GM18508 (cell line): ENCODE data around the gene DNAH14.
"Not testable (repeated sequence)": the region's sequence is repeated elsewhere in the genome, so short reads cannot be mapped to it uniquely, and the experiment has no call there.

ENCODE experiments used
- ATAC-seq: cut with Tn5 transposase; IDR thresholded peaks from one replicate; pipeline ENCODE4 v1.9.1; 2021; ENCODE audit warnings: moderate number of reproducible peaks; ENCODE audit not compliant: insufficient read depth, unreplicated experiment

The DNAH14 gene

DNA sequence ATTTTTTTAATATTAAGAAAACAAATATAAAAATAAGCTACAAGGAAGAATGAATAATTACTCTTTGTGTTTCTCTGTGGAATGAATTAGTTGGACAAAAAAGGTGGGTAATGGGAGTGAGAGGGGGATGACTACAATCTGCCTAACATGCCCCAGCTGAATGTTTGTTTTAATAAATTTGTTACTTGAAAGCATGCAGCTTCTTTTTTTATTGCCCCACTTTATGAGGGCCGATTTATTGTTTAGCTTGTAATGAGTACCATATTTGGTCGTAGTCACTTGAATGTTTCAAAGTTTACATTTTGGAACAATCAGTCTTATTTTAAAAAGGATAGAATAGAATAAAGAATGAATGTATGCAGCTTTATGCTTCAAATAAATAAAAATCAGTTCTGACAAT, 301.0 kb downstream of the DNAH14 start:
- ATAC-seq = no peak

DNA sequence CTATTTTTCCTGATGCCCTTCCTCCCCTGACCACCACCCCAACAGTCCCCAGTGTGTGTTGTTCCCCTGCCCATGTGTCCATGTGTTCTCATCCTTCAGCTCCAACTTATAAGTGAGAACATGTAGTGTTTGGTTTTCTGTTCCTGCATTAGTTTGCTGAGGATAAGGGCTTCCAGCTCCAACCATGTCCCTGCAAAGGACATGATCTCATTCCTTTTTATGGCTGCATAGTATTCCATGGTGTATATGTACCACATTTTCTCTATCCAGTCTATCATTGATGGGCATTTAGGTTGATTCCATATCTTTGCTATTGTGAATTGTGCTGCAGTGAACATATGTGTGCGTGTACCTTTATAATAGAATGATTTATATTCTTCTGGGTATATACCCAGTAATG, 303.5 kb downstream of the DNAH14 start:
- not testable (repeated sequence) for ATAC-seq

DNA sequence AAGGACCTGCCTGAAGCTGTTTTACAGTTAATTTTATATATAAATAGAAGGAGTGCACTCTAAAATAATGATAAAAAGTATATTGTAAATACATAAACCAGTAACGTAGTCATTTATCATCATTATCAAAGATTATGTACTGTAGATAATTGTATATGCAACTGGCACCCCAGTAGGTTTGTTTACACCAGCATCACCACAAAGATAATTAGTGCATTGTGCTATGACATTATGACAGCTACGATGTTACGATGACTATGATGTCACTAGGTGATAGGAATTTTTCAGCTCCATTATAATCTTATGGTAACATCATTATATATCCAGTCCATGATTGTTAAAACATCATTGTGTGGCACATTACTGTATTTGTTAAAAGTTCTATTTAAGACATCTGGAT, 313.1 kb downstream of the DNAH14 start:
- no peak for ATAC-seq

DNA sequence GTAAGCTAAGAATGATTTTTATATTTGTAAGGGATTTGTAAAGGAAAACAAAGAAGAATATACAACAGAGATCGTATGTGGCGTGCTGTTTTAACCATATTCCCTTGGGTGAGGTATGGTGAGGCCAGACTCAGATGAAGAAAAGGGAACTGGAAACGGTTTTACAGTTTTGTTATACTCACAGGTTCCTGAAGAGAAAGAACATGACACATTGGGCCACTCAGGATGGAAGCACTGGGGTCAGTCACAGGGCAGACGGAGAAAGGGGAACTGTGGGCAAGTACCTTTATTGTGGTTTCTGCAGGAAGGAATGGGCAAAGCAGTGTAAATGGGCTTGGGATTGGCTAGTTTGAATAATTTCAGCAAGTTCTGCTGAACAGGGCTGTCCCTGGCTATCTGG, 321.0 kb downstream of the DNAH14 start:
- ATAC-seq = peak; percentile 86

DNA sequence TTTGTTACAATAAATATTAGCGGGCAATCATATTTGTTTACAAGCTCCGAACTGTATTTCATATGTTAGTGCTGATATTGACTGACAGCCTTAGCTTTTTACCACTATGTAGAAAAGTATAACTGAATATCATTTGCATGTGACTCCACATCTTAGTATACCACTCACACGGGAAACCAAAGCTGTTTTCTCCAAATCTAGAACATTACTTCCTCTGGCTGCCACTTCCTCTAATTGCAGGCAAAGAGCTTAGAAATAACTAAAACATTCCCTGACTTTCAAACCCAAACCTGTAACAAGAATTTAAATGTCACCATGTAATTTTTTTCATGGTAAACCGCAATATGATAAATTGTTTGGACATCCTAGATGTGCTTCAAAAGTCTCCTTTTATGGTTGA, 323.7 kb downstream of the DNAH14 start:
- ATAC-seq = no peak

DNA sequence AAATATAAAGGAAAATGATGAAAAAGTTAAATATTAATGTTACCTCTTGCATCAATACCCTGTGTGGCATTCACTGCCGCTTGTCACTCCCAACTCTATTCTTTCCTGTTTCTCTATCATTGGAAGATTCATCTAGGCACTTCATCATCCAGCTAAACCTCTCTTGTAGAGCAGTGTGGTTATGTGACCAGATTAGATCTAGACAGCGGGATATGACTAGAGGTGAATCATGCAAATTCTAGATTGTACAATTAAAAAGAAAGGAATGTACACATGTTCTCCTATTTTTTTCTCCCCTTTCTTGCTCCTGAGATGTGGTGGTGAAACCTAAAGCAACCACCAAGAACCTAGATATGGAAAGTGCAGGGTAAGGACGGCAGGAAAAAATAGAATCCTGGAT, 324.3 kb downstream of the DNAH14 start:
- no peak for ATAC-seq

DNA sequence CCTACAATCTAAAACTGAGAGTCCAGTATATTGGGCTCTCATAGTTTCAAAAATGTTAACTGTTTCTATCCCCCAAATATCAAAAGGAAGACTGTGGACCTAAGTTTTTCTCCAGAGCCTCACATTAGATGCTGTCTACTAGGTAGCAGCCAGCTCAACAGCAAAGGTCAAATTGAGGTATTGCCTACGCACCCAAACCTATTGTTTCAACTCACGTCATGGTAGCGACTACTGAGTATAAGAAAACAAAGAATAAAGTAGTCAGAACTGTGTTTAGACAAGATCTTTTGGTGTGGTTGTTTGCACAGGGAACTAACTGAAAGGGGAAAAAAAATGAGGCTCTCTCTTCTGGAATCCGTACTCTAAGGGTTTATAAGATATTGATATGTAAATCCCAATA, 325.2 kb downstream of the DNAH14 start:
- no peak for ATAC-seq

DNA sequence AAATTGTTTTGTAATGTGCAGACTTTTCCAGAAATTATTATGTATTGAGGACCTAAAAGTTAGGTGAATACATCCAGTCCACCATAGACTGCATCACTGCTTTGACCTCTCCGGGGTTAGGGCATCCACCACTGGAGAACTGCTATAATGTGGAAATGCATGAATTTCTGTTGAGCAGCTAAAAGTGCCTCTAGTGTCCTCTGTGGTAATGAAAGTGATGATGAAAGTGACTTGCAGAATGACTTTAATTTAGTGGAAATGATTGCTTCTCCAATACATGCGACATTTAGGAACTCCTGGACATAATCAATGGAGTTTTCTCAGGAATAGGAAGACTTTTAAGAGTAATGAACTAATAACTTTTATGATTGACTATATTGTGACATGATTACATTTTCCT, 327.6 kb downstream of the DNAH14 start:
- no peak for ATAC-seq

DNA sequence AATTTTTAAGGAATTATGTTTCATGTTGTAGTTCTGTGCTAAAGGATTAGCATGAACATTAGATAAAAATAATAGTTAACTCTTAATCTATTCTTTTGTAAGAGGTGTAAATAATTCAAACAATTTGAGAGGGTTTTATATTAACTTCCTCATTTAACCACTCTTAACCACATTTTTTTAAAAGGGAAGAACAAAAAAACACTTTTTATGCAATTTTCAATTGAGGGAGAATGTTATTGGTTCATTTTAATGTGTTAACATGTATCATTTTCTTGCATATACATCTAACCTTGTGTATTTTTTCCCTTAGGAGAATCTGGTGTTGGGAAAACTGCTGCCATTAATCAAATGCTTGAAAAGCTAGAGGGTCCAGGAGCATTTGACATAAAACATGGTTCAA, 329.3 kb downstream of the DNAH14 start:
- ATAC-seq = no peak

DNA sequence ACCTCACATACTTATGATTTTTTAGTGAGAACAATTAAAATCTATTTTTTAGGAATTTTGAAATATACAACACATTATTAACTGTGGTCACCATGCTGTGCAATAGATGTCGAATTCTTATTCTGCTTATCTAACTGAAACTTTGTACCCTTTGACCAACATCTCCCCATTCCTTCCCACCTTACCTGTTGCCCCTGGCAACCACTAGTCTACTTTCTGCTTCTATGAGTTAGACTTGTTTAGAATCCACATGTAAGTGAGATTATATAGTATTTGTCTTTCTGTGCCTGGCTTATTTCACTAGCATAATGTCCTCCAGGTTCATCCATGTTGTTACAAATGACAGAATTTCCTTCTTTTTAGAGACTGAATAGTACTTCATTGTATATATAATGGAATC, 330.1 kb downstream of the DNAH14 start:
- ATAC-seq = no peak

DNA sequence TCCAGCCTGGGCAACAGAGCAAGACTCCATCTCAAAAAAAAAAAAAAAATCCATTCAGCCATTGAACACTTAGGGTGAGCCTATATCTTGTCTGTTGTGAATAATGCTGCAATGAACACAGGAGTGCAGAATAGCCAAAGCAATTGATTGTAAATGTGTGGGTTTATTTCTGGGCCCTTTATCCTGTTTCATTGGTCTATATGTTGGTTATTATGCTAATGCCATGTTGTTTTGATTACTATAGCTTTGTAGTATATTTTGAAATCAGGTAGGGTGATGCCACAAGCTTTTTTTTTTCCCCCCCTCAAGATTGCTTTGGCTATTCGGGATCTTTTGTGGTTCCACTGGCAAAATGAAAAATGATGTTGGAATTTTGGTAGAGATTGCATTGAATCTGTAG, 330.8 kb downstream of the DNAH14 start:
- ATAC-seq = no peak

DNA sequence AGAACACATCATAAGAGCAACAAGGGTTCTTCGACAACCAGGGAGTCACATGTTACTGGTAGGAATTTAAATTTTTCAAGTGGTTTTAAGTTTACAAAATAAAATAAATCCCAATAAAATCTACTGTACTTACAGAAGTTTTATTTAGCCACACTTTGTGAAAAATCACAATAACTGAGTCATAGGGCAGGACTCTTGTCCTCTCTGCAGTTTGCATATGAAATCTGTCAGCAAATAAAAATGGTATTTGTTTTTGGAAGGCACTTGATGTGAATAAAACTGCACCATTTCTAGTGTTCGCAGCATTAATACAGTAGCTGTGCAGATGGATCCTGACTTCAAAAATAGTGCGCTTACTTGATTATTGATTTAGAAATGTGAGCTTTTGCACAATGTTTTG, 348.0 kb downstream of the DNAH14 start:
- no peak for ATAC-seq

DNA sequence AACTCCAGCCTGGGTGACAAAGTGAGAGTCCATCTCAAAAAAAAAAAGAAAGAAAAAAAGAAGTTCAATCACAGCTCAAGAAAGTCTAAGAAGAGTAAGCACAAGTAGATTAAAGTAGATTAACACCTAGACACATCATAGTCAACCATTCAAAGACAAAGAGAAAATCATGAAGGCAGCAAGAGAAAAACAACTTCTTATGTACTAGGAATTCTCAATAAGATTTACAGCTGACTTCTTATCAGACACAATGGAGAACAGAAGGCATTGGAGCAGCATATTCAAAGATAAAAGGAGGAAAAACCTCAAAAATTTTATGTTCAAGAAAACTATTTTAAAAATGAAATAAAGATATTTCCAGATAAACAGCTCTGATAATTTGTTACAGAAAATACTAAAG, 351.1 kb downstream of the DNAH14 start:
- no peak for ATAC-seq

DNA sequence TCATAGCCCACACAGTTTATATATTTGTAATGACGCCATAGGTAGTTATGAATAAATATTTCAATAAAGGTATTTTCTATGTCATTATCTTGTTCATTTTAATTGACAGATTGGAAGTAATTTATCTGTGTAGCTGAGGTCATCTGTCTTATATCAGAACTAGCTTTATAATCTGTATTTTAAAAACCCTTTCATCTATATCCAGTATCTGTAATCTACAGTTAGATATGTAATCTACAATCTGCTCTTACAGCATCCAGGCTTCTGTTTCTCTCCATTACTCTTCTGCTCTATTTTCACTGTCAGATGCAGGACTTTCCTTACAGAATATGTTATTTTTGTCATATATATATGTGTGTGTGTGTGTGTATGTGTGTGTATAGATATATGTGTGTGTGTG, 360.8 kb downstream of the DNAH14 start:
- no peak for ATAC-seq

DNA sequence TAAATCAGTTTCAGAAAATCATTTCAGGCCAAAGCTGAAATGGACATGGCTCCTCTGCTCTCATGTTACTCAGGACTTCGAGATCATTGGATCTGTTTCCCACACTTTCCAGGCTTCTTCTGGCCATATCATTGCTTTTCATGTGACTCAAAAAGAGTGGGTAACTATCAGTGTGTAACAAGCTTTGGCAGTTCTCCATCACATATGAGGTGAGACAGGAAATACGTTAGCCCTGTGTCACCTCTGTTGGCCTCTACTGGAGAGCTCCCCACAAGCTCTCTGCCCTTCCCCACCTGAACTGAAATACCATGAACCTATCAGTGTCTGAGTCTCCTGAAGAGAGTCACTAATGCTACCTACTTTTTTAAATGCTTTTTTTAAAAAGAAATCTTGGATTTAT, 370.1 kb downstream of the DNAH14 start:
- ATAC-seq = no peak

DNA sequence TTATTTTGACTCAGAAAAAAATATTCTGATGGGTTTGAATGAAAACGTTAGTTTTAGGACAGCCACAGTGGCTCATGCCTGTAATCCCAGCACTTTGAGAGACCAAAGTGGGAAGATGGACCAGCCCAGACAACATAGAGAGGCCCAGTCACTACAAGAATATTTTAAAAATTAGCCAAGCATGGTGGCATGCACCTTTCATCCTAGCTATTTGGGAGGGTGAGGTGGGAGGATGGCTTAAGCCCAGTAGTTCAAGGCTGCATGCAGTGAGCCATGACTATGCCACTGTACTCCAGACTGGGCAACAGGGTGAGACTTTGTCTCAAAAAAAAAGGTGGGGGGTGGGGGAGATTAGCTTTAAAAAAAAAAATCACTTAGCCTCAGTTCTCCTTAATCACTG, 370.9 kb downstream of the DNAH14 start:
- no peak for ATAC-seq

DNA sequence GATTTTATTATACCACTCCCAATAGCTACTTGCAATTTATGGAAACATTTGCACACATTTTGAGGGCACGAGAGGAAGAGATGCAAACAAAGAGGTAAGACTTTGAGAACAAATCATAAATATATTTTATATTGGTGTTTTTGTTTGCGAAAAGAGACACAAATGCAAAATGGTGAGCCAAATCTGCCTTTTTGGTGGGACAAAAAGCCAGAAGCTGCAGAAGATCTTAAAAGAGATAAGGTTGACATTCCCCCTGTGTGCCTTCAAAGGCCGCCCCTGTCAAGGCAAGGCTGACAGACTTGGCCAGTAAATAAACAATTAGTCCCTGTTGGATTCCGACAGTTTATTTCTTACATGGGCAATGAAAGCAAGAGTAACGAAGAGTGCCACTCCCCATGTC, 375.5 kb downstream of the DNAH14 start:
- no peak for ATAC-seq

DNA sequence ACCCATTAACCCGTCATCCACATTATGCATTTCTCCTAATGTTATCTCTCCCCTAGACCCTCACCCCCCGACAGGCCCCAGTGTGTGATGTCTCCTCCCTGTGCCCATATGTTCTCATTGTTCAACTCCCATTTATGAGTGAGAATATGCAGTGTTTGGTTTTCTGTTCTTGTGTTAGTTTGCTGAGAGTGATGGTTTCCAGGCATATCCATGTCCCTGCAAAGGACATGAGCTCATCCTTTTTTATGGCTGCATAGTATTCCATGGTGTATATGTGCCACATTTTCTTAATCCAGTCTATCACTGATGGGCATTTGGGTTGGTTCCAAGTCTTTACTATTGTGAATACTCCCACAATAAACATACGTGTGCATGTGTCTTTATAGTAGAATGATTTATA, 381.1 kb downstream of the DNAH14 start:
- ATAC-seq = not testable (repeated sequence)

DNA sequence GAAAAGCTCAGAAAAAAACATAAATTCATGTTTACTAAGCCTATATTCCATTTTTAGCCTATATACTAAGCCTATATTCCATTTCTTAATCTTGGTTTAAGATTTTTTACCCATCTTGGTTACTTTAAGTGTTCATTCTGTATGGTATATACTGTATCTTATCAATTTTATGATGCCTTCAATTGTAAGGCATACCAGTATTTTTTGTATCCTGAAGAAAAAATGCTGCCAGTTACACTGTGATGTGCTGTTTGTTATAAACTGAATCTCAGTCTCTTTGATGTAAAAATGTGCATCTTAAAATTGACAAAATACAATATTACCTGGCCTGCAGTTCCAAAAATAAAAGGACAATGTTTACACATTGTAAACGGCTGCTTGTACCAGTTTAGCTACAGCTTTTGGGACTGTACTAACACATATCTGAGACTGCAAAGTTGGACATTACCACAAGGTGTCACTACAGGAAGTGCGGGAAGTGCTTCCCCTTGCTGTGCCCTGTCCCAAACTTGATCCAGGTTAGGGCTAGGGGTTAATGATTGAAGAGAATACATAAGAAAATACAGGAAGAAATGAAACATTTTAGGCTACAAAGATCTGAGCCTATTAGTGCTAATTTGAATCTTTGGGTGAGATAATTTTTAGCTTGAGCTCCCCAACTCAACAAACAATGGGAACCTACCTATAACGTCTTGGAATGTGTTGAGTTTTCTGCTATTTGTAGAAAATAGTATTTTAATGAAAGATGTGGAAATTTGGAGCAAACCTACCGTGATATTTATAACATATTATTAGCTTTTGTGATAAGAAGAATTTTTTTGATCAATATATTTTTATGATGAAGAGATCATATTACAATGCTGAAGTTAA, 389.5 kb downstream of the DNAH14 start:
- peak; percentile 88 for ATAC-seq

DNA sequence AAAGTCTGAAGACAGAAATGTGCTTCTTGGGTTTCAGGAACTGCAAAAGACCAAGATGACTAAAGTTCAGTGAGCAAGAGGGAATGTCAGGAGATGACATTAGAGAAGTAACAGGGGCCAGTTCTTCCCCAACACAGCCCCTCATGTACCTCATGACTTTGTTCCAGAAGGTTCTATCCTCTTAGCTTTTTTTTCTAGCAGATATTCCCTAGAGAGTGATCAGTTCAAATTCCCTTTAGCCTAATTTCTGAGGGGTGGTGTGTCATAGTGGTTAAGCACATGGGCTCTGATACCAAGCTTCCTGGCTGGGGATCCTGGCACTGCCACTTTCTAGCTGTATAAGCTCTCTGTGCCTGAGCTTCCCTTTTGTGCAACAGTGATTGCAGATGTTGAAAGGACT, 390.4 kb downstream of the DNAH14 start:
- ATAC-seq = no peak

DNA sequence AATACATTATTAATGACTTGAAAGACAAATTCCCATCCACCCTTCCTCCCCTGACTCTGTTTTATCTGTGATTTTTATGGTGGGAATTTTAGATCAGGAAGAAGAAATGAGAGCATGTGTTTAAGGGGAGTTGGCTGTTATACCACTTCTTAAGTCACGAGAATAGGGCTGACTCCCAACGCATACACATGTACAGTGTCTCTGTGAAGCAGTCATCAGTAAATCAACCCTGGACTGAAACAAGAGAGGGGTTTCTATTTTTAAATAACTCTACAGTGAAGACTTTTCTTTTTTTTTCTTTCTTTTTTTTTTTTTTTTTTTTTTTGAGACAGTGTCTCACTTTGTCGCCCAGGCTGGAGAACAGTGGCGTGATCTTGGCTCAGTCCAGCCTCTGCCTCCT, 392.3 kb downstream of the DNAH14 start:
- no peak for ATAC-seq

DNA sequence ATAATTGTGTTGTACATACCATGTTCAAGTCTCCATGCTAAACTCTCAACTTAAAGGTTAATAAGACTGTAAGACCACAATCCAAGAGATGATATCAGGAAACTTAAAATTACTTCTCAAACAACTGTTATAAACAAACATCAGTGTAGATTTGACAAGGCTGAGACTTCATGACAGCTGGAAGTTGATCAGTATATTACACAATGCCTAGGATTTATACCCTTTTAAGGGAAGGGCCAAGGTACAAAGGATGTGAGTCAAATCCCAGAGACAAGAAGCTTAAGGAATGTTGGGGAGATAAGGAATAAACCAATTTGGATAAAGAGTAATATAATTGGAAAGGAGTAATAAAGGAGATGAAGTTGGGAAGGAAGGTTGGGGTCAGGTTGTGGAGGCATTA, 399.6 kb downstream of the DNAH14 start:
- ATAC-seq = no peak
